Activated T-helper 1 cell treated with anti-CD3 and anti-CD28 coated beads, Interleukin-12 subunit alpha, Interleukin-12 subunit beta, Interleukin-2, Interleukin-4 antibody, amounts not matched to agents 30 ng/mL and 10 ng/mL and 1 ng/mL, durations not matched to agents 14 hours and 24 hours and 36 hours (primary cell): ENCODE measurements around the gene ZNF655. TPM values are rescaled to one million over a fixed set of nuclear protein-coding genes. Genes with fewer than 3 reads are reported as not detected.
"Not testable (repeated sequence)": the region's sequence is repeated elsewhere in the genome, so short reads cannot be mapped to it uniquely, and the experiment has no call there.

ENCODE experiments used
- DNase-seq: peaks from one replicate; pipeline ENCODE4 v3.0.0; 2021; ENCODE audit warnings: low spot score
- H3K27ac Mint-ChIP-seq: one replicate; pipeline ENCODE4 v1.8.0; 2021; ENCODE audit warnings: mild to moderate bottlenecking, mixed read lengths
- H3K27me3 Mint-ChIP-seq: one replicate; pipeline ENCODE4 v1.8.0; 2022; ENCODE audit warnings: mild to moderate bottlenecking, moderate library complexity, mixed read lengths; ENCODE audit not compliant: insufficient read depth
- H3K36me3 Mint-ChIP-seq: one replicate; pipeline ENCODE4 v1.8.0; 2021; ENCODE audit warnings: low read depth, mixed read lengths
- H3K4me1 Mint-ChIP-seq: one replicate; pipeline ENCODE4 v1.8.0; 2021; ENCODE audit warnings: low read depth, mixed read lengths
- H3K4me3 Mint-ChIP-seq: one replicate; pipeline ENCODE4 v1.8.0; 2021; ENCODE audit warnings: mild to moderate bottlenecking, moderate library complexity, mixed read lengths
- H3K9me3 Mint-ChIP-seq: one replicate; pipeline ENCODE4 v1.8.0; 2021; ENCODE audit warnings: mixed read lengths
- intact Hi-C: fragments of 100-400 bp; cut with micrococcal nuclease; formaldehyde crosslinking; loops from one replicate; pipeline ENCODE4 v1.15.1; 2024
- total RNA-seq: library from RNA; stranded (reverse); gene quantifications from 2 replicates; pipeline ENCODE4 v1.2.3, GENCODE V29; 2022

ZNF655 gene
- total RNA-seq, 1 donor from 2014 or later: 77.9 TPM

DNA sequence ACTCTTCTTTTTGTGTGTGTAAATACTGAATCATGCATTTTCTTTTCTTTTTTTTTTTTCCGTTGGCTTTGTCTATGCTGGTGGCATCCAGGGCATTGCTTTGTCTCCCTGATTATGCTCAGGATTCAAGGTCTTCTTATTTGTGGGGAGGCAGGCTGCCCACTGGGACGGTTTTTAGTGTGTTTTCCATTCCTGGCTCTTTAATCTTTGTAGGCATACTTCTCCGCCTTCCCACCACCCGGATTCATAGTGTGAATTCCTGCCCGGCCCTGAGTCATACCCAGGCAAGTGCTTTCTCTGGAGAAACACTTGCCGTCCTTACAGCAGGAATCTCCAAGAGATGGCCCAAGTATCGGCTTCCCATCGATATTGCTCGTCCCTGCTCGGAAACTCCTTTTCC lies 5.2 kb downstream of the ZNF655 start:
- no peaks in the 10 kb centered on the region for H3K27me3 Mint-ChIP-seq
- no peaks in the 10 kb centered on the region for H3K9me3 Mint-ChIP-seq
- H3K36me3 Mint-ChIP-seq: peaks cover 45% of the 10 kb centered on the region
- intact Hi-C loops: no loop called here
- DNase-seq: no peak
- H3K27ac Mint-ChIP-seq: peak overlapping the region; percentile 61
- H3K4me3 Mint-ChIP-seq: no peak overlapping the region
- peaks cover 36% of the 10 kb centered on the region for H3K4me1 Mint-ChIP-seq

DNA sequence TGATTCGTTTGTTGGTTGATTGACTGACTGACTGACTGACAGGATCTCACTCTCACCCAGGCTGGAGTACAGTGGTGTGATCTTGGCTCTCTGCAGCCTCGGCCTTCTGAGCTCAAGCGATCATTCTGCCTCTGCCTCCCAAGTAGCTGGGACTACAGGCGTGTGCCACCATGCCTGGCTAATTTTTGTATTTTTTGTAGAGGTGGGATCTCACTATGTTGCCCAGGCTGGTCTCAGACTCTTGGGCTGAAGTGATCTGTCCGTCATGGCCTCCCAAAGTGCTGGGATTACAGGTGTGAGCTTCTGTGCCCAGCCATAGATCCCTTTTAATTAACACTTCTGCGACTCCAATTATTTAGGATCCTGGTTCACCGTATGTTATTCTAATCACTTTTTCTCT lies 10.3 kb downstream of the ZNF655 start:
- H3K9me3 Mint-ChIP-seq, H3K4me1 Mint-ChIP-seq, H3K27ac Mint-ChIP-seq, H3K4me3 Mint-ChIP-seq, H3K27me3 Mint-ChIP-seq, intact Hi-C loops, DNase-seq: not testable (repeated sequence)
- peaks cover 50% of the 10 kb centered on the region for H3K36me3 Mint-ChIP-seq

DNA sequence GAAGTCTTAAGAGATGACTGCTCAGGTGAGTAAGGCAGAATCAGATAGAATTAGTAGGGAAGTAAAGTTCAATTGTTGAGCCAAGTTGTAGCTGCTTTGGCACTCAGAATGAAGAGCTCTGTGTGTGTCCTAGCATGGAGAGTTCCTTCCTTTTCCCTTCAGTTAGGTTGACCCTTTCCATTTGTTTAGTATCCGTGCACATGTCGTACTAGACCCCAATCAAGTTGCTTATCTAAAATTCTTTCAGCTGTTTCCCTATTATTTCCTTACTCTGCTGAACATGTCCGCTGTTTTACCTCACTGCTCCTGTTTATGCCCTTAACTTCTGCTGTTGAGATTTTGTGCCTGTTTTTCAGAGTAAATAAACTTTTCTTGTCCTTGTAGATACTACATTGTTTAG lies 13.3 kb downstream of the ZNF655 start:
- no peak for DNase-seq
- peaks cover 32% of the 10 kb centered on the region for H3K36me3 Mint-ChIP-seq
- H3K9me3 Mint-ChIP-seq: no peaks in the 10 kb centered on the region
- intact Hi-C loops: no loop called here
- H3K4me3 Mint-ChIP-seq: no peak overlapping the region
- H3K4me1 Mint-ChIP-seq: no peaks in the 10 kb centered on the region
- H3K27ac Mint-ChIP-seq: no peak overlapping the region
- H3K27me3 Mint-ChIP-seq: no peaks in the 10 kb centered on the region

DNA sequence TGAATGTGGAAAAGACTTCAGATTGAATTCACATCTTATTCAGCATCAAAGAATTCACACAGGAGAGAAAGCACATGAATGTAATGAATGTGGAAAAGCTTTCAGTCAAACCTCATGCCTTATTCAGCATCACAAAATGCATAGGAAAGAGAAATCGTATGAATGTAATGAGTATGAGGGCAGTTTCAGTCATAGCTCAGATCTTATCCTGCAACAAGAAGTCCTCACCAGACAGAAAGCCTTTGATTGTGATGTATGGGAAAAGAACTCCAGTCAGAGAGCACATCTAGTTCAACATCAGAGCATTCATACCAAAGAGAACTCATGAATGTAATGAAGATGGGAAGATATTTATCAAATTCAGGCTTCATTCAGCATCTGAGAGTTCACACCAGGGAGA lies 14.8 kb downstream of the ZNF655 start:
- H3K27ac Mint-ChIP-seq: no peak overlapping the region
- H3K9me3 Mint-ChIP-seq: no peaks in the 10 kb centered on the region
- H3K27me3 Mint-ChIP-seq: no peaks in the 10 kb centered on the region
- H3K4me1 Mint-ChIP-seq: no peaks in the 10 kb centered on the region
- DNase-seq: no peak
- peaks cover 32% of the 10 kb centered on the region for H3K36me3 Mint-ChIP-seq
- no peak overlapping the region for H3K4me3 Mint-ChIP-seq
- intact Hi-C loops: no loop called here

DNA sequence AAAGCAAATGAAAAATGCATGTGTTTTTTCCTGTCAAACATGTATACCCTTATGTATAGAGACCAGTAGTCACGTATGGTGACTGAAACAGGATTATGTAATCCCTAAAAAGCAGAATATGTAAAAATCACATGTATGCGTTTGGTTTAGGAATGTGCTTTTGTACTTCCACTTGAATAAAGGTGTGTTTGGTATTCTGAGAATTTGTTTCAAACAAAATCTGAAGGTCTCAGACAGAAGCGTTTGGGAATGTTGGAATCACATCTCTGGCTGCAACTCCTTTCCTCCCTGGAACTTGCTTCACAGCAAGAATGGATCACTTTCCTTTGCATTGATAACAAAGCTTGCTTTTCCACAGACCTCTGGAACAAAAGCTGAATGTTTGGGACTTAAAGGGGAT lies 17.8 kb downstream of the ZNF655 start:
- H3K36me3 Mint-ChIP-seq: peaks cover 24% of the 10 kb centered on the region
- no peak overlapping the region for H3K27ac Mint-ChIP-seq
- peaks cover 1% of the 10 kb centered on the region for H3K27me3 Mint-ChIP-seq
- peaks cover 10% of the 10 kb centered on the region for H3K4me1 Mint-ChIP-seq
- DNase-seq: no peak
- no peak overlapping the region for H3K4me3 Mint-ChIP-seq
- H3K9me3 Mint-ChIP-seq: no peaks in the 10 kb centered on the region
- intact Hi-C loops: no loop called here

DNA sequence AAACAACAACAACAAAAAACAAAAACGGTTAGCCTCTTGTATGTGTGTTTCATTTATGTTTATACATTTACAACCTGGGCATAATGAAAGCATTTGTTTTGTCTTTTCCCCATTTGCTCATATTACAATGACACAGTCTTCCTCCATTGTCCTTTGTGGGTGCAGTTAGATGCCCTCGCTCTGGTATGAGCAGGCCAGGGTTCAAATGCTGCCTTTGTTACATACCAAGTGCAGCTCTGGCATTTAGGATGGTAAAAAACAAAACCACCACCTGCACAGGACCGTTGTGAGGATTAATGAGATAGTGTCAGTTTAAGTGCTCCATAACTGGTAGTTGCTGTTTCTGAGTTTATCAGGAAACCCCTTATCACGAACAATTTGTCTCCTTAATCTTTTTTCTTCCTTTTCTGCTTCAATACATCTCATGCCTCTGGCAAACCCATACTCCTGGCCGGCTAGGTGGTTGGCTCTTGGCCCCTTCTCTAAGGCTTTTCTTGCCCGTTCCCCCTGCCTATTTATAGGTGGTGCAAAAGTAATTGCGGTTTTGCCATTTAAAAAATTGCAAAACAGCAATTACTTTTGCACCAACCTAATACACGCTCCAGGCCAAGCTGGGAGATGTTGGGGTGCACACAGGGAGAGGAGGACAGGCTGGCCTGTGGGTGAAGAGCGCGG lies 21.0 kb downstream of the ZNF655 start:
- intact Hi-C loops: no loop called here
- Mint-ChIP-seq H3K27ac (no peak overlapping the region), H3K4me1 (peaks cover 10% of the 10 kb centered on the region), H3K27me3 (peaks cover 1% of the 10 kb centered on the region), H3K4me3 (no peak overlapping the region), H3K36me3 (no peaks in the 10 kb centered on the region), H3K9me3 (no peaks in the 10 kb centered on the region)
- DNase-seq: no peak

DNA sequence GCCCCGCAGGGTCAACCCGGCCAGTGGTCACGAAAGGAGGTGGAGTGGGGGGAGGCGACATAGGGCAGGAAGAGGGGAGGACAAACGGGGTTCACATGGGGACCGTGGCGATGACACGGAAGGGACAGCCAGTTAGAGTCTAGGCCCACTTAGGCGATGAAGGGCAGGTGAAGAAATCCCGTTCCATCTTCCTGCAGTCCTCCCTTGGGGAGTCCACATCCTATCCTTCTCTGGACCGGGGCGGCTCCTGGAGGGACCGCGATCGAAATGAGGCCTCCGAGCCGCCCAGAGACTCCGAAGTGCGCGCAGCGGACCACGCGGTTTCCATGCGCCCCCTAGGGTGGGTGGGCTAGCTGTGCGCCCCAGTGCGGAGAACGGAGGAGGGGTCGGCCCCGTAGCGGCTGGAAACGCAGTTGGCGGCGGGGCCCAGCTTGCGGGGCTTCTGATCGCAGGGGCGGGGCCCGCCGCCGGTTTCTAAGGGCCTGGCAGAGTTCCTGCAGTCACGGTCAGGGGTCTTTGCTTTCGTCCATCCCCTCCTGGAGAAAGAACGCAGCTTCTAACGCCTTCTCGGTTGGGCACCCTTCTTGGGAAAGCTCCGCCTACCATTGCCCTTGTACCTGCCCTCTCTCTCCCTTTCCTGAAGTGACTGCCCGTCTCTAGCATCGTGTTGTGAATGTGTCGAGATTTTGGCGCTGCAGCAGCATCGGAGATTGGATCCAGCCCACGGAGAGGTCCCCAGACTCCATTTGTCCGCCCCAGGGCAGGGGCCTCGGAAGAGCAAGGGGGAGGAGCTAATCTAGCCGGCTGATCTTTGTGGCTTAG lies 21.7 kb downstream of the ZNF655 start:
- H3K27ac Mint-ChIP-seq: peak overlapping the region; percentile 58
- intact Hi-C loops: no loop called here
- H3K4me1 Mint-ChIP-seq: peaks cover 10% of the 10 kb centered on the region
- no peaks in the 10 kb centered on the region for H3K9me3 Mint-ChIP-seq
- DNase-seq: no peak
- H3K27me3 Mint-ChIP-seq: peaks cover 3% of the 10 kb centered on the region
- H3K36me3 Mint-ChIP-seq: no peaks in the 10 kb centered on the region
- H3K4me3 Mint-ChIP-seq: peak overlapping the region; percentile 83

DNA sequence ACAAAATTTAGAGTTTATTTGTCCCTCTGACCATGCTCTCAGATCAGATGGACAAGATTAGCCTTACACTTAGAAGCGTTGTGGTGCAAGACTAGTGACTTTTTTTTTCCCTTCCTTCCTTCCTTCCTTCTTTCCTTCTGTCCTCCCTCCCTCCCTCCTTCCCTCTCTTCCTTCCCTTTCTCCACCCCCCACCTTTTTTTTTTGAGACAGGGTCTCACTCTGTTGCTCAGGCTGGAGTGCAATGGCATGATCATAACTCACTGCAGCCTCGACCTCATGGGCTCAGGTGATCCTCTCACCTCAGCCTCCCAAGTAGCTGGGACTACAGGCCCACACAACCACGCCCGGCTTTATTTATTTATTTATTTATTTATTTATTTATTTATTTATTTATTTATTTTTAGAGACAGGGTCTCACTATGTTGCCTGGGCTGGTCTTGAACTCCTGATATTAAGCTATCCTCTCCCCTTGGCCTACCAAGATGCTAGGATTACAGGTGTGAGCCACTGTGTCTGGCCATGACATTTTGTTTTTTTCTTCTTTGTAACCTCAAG lies 22.4 kb downstream of the ZNF655 start:
- intact Hi-C loops, H3K9me3 Mint-ChIP-seq, DNase-seq, H3K36me3 Mint-ChIP-seq, H3K27ac Mint-ChIP-seq, H3K27me3 Mint-ChIP-seq: not testable (repeated sequence)
- Mint-ChIP-seq H3K4me1 (peaks cover 10% of the 10 kb centered on the region), H3K4me3 (peak overlapping the region; percentile 83)

DNA sequence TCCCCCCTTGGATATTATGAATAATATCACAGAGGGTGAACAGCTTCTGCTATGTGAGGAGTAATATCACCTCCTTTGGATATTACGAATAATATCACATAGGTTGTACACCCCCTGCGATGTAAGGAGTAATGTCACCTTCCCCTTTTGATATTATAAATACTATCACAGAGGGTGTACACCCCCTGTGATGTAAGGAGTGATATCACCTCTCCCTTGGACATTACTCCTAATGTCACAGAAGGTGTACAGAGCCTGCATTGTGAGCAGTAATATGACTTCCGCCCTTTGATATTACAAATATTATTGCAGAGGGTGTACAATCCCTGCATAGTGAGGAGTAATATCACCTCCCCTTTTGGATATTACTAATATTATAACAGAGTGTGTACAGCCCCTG lies 30.4 kb downstream of the ZNF655 start:
- Mint-ChIP-seq H3K4me1 (no peaks in the 10 kb centered on the region), H3K27me3 (peaks cover 2% of the 10 kb centered on the region), H3K4me3 (no peak overlapping the region), H3K27ac (no peak overlapping the region), H3K9me3 (no peaks in the 10 kb centered on the region), H3K36me3 (no peaks in the 10 kb centered on the region)
- intact Hi-C loops: no loop called here
- DNase-seq: no peak

DNA sequence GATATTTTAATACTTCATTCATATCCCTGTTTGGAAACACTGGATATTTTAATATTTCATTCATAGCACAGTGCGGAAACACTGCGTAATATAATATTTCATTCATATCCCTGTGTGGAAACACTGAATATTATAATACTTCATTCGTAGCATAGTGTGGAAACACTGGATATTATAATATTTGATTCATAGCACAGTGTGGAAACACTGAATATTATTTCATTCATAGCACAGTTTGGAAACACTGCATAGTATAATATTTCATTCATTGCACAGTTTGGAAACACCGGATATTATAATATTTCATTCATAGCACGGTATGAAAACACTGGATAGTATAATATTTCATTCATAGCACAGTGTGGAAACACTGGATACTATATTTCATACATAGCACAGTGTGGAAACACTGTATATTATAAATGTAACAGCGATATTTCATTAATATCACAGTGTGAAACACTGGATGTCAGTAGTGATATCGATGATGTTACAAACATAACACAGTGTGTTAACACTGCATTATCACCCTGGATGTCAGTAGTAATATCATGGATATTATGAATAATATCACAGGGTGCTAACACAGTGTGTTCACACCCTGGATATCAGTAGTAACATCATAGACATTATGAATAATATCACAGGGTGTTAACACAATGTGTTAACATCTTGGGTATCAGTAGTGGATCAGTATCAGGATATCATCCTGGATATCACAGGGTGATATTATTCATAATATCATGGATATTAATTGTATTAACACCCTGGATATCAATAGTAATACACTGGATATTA lies 36.7 kb downstream of the ZNF655 start:
- H3K36me3 Mint-ChIP-seq: no peaks in the 10 kb centered on the region
- H3K4me1 Mint-ChIP-seq: no peaks in the 10 kb centered on the region
- H3K27ac Mint-ChIP-seq: no peak overlapping the region
- intact Hi-C loops: no loop called here
- H3K4me3 Mint-ChIP-seq: no peak overlapping the region
- no peaks in the 10 kb centered on the region for H3K27me3 Mint-ChIP-seq
- H3K9me3 Mint-ChIP-seq: no peaks in the 10 kb centered on the region
- DNase-seq: no peak

DNA sequence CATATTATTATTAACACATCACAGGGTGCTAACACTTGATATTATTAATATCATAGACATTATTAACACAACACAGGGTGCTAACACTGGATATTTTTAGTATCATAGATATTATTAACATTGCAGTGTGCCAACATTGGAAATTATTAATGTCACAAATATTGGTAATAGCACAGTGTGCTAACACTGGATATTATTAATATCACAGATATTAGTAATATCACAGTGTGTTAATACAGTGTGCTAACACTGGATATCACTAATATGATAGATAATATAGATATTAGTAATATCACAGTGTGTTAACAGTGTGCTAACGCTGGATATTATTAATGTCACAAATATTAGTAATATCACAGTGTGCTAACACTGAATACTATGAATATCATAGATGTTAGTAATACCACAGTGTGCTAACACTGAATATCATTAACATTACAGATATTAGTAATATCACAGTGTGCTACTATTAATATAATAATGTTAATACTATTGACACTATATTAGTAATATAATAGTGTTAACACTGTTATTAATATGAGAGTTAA lies 38.0 kb downstream of the ZNF655 start:
- no peak for DNase-seq
- Mint-ChIP-seq H3K27ac (no peak overlapping the region), H3K4me3 (no peak overlapping the region), H3K9me3 (no peaks in the 10 kb centered on the region), H3K4me1 (no peaks in the 10 kb centered on the region), H3K36me3 (no peaks in the 10 kb centered on the region), H3K27me3 (no peaks in the 10 kb centered on the region)
- intact Hi-C loops: no loop called here

DNA sequence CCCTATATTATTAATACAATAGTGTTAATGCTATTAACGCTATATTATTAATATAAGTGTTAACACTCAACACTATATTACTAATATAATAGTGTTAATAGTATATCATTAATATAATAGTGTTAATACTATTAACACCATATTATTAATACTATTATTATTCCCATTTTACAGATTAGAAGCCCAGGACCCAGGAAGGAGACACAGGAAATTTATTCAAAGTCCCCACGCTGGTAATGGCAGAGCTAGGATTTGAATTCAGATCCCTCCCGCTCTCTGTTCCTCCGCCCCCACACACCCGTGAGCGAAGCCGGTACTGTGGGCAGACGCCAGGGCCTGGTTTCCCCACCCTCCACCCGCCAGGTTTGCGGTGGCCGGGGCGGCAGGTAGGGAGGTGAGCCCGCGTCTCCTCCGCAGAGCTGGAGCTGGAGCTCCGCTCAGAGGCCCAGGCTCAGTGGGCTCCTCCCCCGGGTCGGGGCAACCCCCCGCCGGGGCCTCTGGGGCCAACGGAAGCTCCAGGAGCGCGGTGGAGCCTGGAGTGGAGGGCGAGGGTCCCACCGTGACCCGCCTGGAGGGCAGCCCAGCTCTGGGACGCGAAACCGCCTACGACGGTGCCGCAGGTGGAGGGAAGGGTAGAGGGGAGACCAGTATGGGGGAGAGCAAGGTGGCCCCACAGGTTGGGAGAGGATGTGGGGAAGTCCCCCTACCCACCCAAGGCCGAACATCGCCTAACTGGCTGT lies 39.5 kb downstream of the ZNF655 start, which contains the start of gene TMEM225B:
TMEM225B (plus strand) TSS at position 506 of the 740 bp plus-strand sequence. CDS start 6,122 bp downstream, outside the sequence.
- DNase-seq: peak; percentile 37

More for the DNA sequence above, 39.5 kb downstream of the ZNF655 start, which contains the start of gene TMEM225B:
- intact Hi-C loops: no loop called here
- no peak within 1 kb of the TSS for H3K4me3 Mint-ChIP-seq
- no peak within 1 kb of the TSS for H3K27ac Mint-ChIP-seq
- no peaks in the 10 kb centered on the region for H3K36me3 Mint-ChIP-seq
- H3K27me3 Mint-ChIP-seq: no peaks in the 10 kb centered on the region
- no peaks in the 10 kb centered on the region for H3K4me1 Mint-ChIP-seq
- no peaks in the 10 kb centered on the region for H3K9me3 Mint-ChIP-seq
